Sigmoid colon (tissue), 7 donors: ENCODE measurements around the gene CDH23. TPM values are rescaled to one million over a fixed set of nuclear protein-coding genes. Genes with fewer than 3 reads are reported as not detected.

Source experiments
- DNase-seq: peaks from one replicate; pipeline ENCODE4 v3.0.0-alpha.2; 2019
- H3K27ac ChIP-seq, 4 donors: fragments of 200-600 bp; sonication (generic); one replicate each; pipeline ENCODE4 v1.5.1; 2016 to 2019; ENCODE audit warnings: mild to moderate bottlenecking in 1 of 4
- H3K27me3 ChIP-seq, 3 donors: fragments of 200-600 bp; sonication (generic); one replicate each; pipeline ENCODE4 v1.5.1; 2019; ENCODE audit warnings: mild to moderate bottlenecking in 1 of 3
- H3K36me3 ChIP-seq, 4 donors: fragments of 200-600 bp; sonication (generic); one replicate each; pipeline ENCODE4 v1.5.1; 2016 to 2019
- H3K4me1 ChIP-seq, 4 donors: fragments of 200-600 bp; sonication (generic); one replicate each; pipeline ENCODE4 v1.5.1; 2017 to 2019
- H3K4me3 ChIP-seq, 4 donors: fragments of 200-600 bp; sonication (generic); one replicate each; pipeline ENCODE4 v1.5.1; 2017 to 2019; ENCODE audit warnings: mild to moderate bottlenecking in 2 of 4, moderate library complexity in 1 of 4
- H3K9me3 ChIP-seq, 4 donors: fragments of 200-600 bp in 3 of 4; sonication (generic) in 3 of 4; one replicate each; pipeline versions ENCODE4 v1.5.1 to v1.6.1; 2013 to 2019
- CTCF ChIP-seq, 4 experiments: fragments of 450-650 bp in 3 of 4; fragments of 200-600 bp in 1 of 4; IDR thresholded peaks; one replicate each; pipeline ENCODE4 v1.5.1; 2016 to 2019; ENCODE audit warnings: antibody characterized with exemption in 4 of 4, mild to moderate bottlenecking in 3 of 4, moderate library complexity in 2 of 4
- EP300 ChIP-seq, 4 donors: sonication (generic); formaldehyde crosslinking; IDR thresholded peaks; one replicate each; pipeline ENCODE4 v1.6.1; 2017; ENCODE audit warnings: antibody characterized with exemption in 4 of 4
- POLR2A ChIP-seq, 2 donors: fragments of 450-650 bp; IDR thresholded peaks; one replicate each; pipeline ENCODE4 v1.6.1; 2016; ENCODE audit warnings: antibody characterized with exemption in 2 of 2, mild to moderate bottlenecking in 2 of 2, moderate library complexity in 2 of 2
- POLR2AphosphoS5 ChIP-seq, 4 donors: sonication (generic); formaldehyde crosslinking; IDR thresholded peaks; one replicate each; pipeline ENCODE4 v1.6.1; 2017; ENCODE audit warnings: antibody characterized with exemption in 4 of 4
- WGBS, 2 donors: extraction: QIAGEN DNeasy Blood & Tissue Kit; methylation state at CpG; one replicate each; pipeline ENCODE4 v1.1.7; 2013; 5-methylcytosine and 5-hydroxymethylcytosine counted together
- intact Hi-C: fragments of 100-400 bp; cut with DNase I; formaldehyde crosslinking; loops from one replicate; pipeline ENCODE4 v1.15.1; 2023
- polyA plus RNA-seq, 3 donors: library from polyadenylated mRNA; stranded (reverse); fragments of 200-250 nt; gene quantifications; one replicate each; pipeline ENCODE4 v1.2.3, GENCODE V29; 2013
- total RNA-seq, 4 donors: library from RNA; depleted of rRNA; stranded (reverse); fragments of >200 nt; gene quantifications; one replicate each; pipeline ENCODE4 v1.1.0, GENCODE V29; 2016
- donor health status: healthy with polysubstance abuse.
- donor health status: Bipolar disorder and iron deficiency.
- donor health status: healthy.

The CDH23 gene
- total and polyA plus RNA-seq, 7 donors = 1.5 to 7.2 (median 3.0) TPM

- no peak for DNase-seq
- Histone ChIP-seq H3K27ac (no peak overlapping the region), H3K27me3 (no peaks in the 10 kb centered on the region), H3K9me3 (no peaks in the 10 kb centered on the region), H3K4me3 (no peak overlapping the region), H3K36me3 (no peaks in the 10 kb centered on the region), H3K4me1 (no peaks in the 10 kb centered on the region)
- WGBS, 2 donors = 81 to 88% methylated on average over 10 of the region's 10 CpGs
- no peak for TF ChIP-seq POLR2A (IDR thresholded peaks at IDR 0.05)
- no peak for TF ChIP-seq POLR2AphosphoS5 (IDR thresholded peaks at IDR 0.05)
- TF ChIP-seq CTCF (IDR thresholded peaks at IDR 0.05) = no peak
- TF ChIP-seq EP300 (IDR thresholded peaks at IDR 0.05) = no peak
- intact Hi-C loops = no loop called here
These were observed 181.3 kb downstream of the CDH23 start for GRCh38 chr10:71578069-71578468.

- Histone ChIP-seq H3K27me3 (no peaks in the 10 kb centered on the region), H3K36me3 (no peaks in the 10 kb centered on the region), H3K9me3 (no peaks in the 10 kb centered on the region), H3K27ac (no peak overlapping the region), H3K4me3 (no peak overlapping the region), H3K4me1 (no peaks in the 10 kb centered on the region)
- 72 to 86% methylated on average over 5 of the region's 5 CpGs for WGBS, 2 donors
- intact Hi-C loops = no loop called here
- DNase-seq = no peak
- TF ChIP-seq POLR2AphosphoS5 (IDR thresholded peaks at IDR 0.05) = no peak
- TF ChIP-seq EP300 (IDR thresholded peaks at IDR 0.05) = no peak
- no peak for TF ChIP-seq POLR2A (IDR thresholded peaks at IDR 0.05)
- no peak for TF ChIP-seq CTCF (IDR thresholded peaks at IDR 0.05)
These were observed 182.9 kb downstream of the CDH23 start for GRCh38 chr10:71579668-71580067.

GRCh38 chr10:71580415-71580814 is 183.7 kb downstream of the CDH23 start:
- no peak for DNase-seq
- Histone ChIP-seq H3K9me3 (no peaks in the 10 kb centered on the region), H3K27me3 (no peaks in the 10 kb centered on the region), H3K36me3 (no peaks in the 10 kb centered on the region), H3K4me3 (no peak overlapping the region), H3K4me1 (no peaks in the 10 kb centered on the region), H3K27ac (no peak overlapping the region)
- intact Hi-C loops = no loop called here
- no peak for TF ChIP-seq CTCF (IDR thresholded peaks at IDR 0.05)
- WGBS, 2 donors = 35 to 72% methylated on average over 2 of the region's 2 CpGs

GRCh38 chr10:71580926-71581325 is 184.2 kb downstream of the CDH23 start:
- no peak overlapping the region for H3K4me3 ChIP-seq
- H3K4me1 ChIP-seq = no peaks in the 10 kb centered on the region
- H3K27me3 ChIP-seq = no peaks in the 10 kb centered on the region
- no peaks in the 10 kb centered on the region for H3K36me3 ChIP-seq
- TF ChIP-seq POLR2A (IDR thresholded peaks at IDR 0.05) = no peak
- TF ChIP-seq POLR2AphosphoS5 (IDR thresholded peaks at IDR 0.05) = no peak
- TF ChIP-seq EP300 (IDR thresholded peaks at IDR 0.05) = no peak
- TF ChIP-seq CTCF (IDR thresholded peaks at IDR 0.05) = no peak
- WGBS, 2 donors = 74 to 85% methylated on average over 2 of the region's 2 CpGs
- DNase-seq = no peak
- no peaks in the 10 kb centered on the region for H3K9me3 ChIP-seq
- intact Hi-C loops = no loop called here
- no peak overlapping the region for H3K27ac ChIP-seq

GRCh38 chr10:71581376-71581775 is 184.7 kb downstream of the CDH23 start:
- DNase-seq = no peak
- no peaks in the 10 kb centered on the region for H3K9me3 ChIP-seq
- H3K4me3 ChIP-seq = no peak overlapping the region
- intact Hi-C loops = no loop called here
- no peaks in the 10 kb centered on the region for H3K36me3 ChIP-seq
- H3K4me1 ChIP-seq = no peaks in the 10 kb centered on the region
- no peaks in the 10 kb centered on the region for H3K27me3 ChIP-seq
- no peak overlapping the region for H3K27ac ChIP-seq
- TF ChIP-seq POLR2A (IDR thresholded peaks at IDR 0.05) = no peak
- TF ChIP-seq CTCF (IDR thresholded peaks at IDR 0.05) = no peak
- TF ChIP-seq POLR2AphosphoS5 (IDR thresholded peaks at IDR 0.05) = no peak
- no peak for TF ChIP-seq EP300 (IDR thresholded peaks at IDR 0.05)
- WGBS, 2 donors = 71 to 78% methylated on average over 3 of the region's 3 CpGs
